ENCODE results near the gene EMP1.

Gene EMP1

DNA sequence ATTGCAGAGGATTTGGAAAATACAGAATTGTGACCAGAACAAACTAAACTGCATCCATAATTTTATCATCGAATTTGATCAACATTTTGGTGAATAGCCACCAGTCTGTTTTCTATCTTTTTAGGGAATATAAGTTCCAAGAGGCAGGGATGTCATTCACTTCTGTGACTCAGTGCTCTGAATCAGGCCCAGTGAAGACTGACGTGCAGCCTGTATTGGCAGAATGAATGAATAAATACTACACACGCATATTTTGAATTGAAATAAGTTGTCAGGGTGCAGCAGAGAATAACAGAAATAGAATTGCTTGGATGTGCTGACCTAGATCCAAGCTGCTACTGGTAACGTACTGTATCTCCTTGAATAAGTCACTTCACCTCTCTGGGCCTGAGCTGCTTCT, 1.3 kb upstream of the EMP1 start:
- TF ChIP-seq, protein P1, sequence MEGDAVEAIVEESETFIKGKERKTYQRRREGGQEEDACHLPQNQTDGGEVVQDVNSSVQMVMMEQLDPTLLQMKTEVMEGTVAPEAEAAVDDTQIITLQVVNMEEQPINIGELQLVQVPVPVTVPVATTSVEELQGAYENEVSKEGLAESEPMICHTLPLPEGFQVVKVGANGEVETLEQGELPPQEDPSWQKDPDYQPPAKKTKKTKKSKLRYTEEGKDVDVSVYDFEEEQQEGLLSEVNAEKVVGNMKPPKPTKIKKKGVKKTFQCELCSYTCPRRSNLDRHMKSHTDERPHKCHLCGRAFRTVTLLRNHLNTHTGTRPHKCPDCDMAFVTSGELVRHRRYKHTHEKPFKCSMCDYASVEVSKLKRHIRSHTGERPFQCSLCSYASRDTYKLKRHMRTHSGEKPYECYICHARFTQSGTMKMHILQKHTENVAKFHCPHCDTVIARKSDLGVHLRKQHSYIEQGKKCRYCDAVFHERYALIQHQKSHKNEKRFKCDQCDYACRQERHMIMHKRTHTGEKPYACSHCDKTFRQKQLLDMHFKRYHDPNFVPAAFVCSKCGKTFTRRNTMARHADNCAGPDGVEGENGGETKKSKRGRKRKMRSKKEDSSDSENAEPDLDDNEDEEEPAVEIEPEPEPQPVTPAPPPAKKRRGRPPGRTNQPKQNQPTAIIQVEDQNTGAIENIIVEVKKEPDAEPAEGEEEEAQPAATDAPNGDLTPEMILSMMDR (conservative IDR thresholded peaks at IDR 0.05; ENCODE audit: low read depth, low read length) = no peak
- DNase-seq (ENCODE audit: low read depth) = no peak
- H3K4me3 ChIP-seq (ENCODE audit: low read depth, low read length) = no peak overlapping the region

DNA sequence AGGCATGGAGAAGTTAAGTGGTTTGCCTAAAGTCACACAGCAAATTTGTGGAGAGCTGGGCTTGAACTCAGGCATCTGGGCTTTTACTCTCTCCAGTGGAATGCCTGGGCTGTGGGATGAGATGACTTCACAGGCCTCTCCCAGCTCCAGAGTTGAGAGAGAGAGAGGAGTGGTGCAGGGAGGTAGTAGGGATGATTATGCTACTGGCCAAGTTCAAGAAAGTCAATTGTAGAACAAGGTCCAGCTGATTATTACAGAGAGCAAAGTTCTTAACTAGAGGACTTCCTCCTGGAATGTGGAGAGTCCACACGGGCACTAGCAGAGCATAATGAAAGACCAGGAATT, 769 bp upstream of the EMP1 start:
- TF ChIP-seq, protein P1 (conservative IDR thresholded peaks at IDR 0.05; ENCODE audit: low read depth, low read length) = no peak
- H3K4me3 ChIP-seq (ENCODE audit: low read depth, low read length) = no peak overlapping the region

DNA sequence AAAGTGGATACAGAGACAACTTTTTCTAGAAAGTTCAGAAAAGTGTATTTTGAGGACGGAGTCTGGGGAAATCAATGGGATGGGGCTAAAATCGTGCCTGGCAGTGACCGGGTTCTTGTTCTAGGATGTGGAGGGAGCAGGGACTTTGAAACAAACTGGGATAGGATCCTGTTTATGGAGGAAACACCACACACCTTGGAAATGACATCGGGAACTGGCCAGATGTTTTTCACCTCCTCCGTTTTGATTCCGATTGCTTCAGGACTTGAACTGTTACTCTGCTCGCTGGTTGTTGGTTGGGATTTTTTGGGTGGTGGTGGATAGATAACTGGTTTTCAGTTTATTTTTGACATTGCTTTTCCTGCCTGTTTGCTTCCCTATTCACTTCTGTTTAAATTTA, 506 bp downstream of the EMP1 start:
- TF ChIP-seq, protein P1 (conservative IDR thresholded peaks at IDR 0.05; ENCODE audit: low read depth, low read length) = no peak
- DNase-seq (ENCODE audit: low read depth) = no peak
- peak overlapping the region; percentile 80 for H3K4me3 ChIP-seq (ENCODE audit: low read depth, low read length)

More for the DNA sequence above, 769 bp upstream of the EMP1 start:
- peak; percentile 39 for DNase-seq (ENCODE audit: low read depth)

DNA sequence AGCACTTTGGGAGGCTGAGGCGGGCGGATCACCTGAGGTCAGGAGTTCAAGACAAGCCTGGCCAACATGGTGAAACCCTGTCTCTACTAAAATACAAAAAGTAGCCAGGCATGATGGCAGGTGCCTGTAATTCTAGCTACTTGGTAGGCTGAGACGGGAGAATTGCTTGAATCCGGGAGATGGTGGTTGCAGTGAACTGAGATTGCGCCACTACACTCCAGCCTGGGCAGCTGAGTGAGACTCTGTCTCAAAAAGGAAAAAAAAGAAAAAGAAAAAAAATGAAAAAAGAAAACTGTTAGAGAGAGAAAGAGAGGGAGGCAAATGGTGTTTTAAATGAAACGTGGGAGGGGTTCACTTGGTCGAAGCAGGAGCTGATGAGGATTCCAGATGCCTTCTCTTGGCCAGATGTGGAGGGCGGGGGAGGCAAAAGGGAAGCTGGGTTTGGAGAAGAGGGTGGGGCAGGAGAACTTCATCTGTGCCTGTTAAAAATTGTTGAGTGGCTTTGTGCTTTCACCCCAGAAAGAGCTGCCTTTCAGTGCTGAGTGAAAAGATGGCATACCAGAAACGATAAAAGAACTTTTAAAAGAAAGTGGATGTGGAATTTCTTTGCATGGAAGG, 1.1 kb downstream of the EMP1 start:
- TF ChIP-seq, protein P1 (conservative IDR thresholded peaks at IDR 0.05; ENCODE audit: low read depth, low read length) = no peak
- peak overlapping the region; percentile 80 for H3K4me3 ChIP-seq (ENCODE audit: low read depth, low read length)
- DNase-seq (ENCODE audit: low read depth) = no peak

DNA sequence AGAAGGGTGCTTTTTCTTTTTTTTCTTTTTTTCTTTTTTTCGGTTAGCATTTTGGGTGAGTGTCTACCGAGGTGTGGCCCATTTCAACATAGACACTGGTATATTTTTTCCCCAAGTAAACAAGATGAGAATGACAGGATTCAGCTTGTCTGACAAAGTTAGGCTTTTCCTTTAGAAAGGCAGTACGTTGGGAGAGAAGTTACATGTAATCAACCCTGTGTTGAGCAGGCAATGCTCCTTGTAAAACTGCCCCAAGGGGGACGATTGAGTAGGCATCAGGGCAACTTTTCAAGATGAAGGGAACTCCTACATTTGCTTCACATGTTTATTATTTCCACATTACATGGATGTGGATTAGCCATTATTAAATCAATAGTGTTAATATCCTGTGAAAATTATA, 1.7 kb downstream of the EMP1 start:
- no peak for DNase-seq (ENCODE audit: low read depth)
- TF ChIP-seq, protein P1 (conservative IDR thresholded peaks at IDR 0.05; ENCODE audit: low read depth, low read length) = no peak
- H3K4me3 ChIP-seq (ENCODE audit: low read depth, low read length) = peak overlapping the region; percentile 80

DNA sequence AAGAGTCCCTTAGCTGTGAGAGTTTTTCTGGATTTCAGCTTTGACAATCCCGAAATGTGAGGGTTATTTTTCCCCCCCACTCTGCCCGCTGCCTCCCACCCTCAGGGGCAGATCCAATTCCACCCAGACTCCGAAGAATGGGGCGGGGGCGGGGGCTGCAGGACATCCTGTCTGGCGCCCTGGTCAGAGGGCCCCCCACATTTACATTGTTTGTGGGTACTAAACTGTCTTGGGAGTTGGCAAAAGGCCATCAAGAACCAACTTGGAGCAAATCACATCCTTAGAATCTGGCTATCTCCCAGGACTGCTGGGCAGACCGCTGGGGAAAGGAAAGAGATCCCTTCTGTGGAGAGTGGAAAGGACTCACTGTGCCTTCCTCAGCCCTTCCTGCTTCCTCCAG, 2.4 kb downstream of the EMP1 start:
- peak; percentile 34 for DNase-seq (ENCODE audit: low read depth)
- TF ChIP-seq, protein P1 (conservative IDR thresholded peaks at IDR 0.05; ENCODE audit: low read depth, low read length) = no peak

DNA sequence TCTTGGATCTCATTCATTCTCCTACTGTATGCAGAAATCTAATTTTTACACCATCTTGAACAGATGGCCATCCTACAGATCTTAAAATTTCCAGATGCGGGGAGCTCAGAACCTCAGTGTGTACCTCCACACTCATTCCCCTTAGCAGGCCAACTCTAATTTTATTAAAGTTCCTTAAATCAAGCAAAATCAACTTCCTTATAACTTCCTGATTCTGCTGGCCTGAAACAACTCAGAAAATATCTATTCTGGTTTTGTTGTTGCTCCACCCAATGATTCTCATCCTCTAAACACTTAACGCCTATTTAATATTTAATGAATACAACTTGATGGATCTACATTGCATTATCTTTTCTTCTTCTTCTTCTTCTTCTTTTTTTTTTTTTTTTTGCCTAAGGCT, 3.1 kb downstream of the EMP1 start:
- TF ChIP-seq, protein P1 (conservative IDR thresholded peaks at IDR 0.05; ENCODE audit: low read depth, low read length) = no peak
- DNase-seq (ENCODE audit: low read depth) = no peak
- no peak overlapping the region for H3K4me3 ChIP-seq (ENCODE audit: low read depth, low read length)

More for the DNA sequence above, 2.4 kb downstream of the EMP1 start:
- peak overlapping the region; percentile 80 for H3K4me3 ChIP-seq (ENCODE audit: low read depth, low read length)
